HepG2 (cell line): ENCODE data around the gene SLC22A23. TPM values are rescaled to one million over a fixed set of nuclear protein-coding genes. Genes with fewer than 3 reads are reported as not detected.

Source experiments
- DNMT1 ChIP-seq: sonication (generic); formaldehyde crosslinking; IDR thresholded peaks from 2 replicates; pipeline ENCODE4 v1.5.1; 2020; ENCODE audit warnings: mild to moderate bottlenecking, missing genetic modification reagents
- MED1 ChIP-seq: sonication (generic); formaldehyde crosslinking; IDR thresholded peaks from 2 replicates; pipeline ENCODE4 v1.4.0; 2020; ENCODE audit warnings: missing genetic modification reagents
- NFATC3 ChIP-seq: sonication (generic); formaldehyde crosslinking; IDR thresholded peaks from 2 replicates; pipeline ENCODE4 v1.5.1; 2020; ENCODE audit warnings: mild to moderate bottlenecking, missing genetic modification reagents
- REPIN1 ChIP-seq: sonication (generic); formaldehyde crosslinking; IDR thresholded peaks from 2 replicates; pipeline ENCODE4 v1.8.0; 2022; ENCODE audit warnings: missing genetic modification reagents, low read depth, mild to moderate bottlenecking, borderline replicate concordance
- SOX6 ChIP-seq, 2 experiments: fragments of 450-650 bp in 1 of 2; sonication (generic) in 1 of 2; formaldehyde crosslinking in 1 of 2; IDR thresholded peaks; 2 replicates each; pipeline versions ENCODE4 v1.4.0 to v1.6.1; 2017 to 2020; ENCODE audit warnings: antibody characterized with exemption in 1 of 2, mild to moderate bottlenecking in 1 of 2, missing genetic modification reagents in 1 of 2
- SP4 ChIP-seq: sonication (generic); formaldehyde crosslinking; IDR thresholded peaks from 2 replicates; pipeline ENCODE4 v1.8.1; 2023; ENCODE audit warnings: mild to moderate bottlenecking, missing genetic modification reagents
- THAP11 ChIP-seq: IDR thresholded peaks from 2 replicates; pipeline ENCODE4 v1.6.1; 2016; ENCODE audit warnings: missing biosample characterization, missing genetic modification reagents
- TMF1 ChIP-seq: sonication (generic); formaldehyde crosslinking; IDR thresholded peaks from 2 replicates; pipeline ENCODE4 v1.8.1; 2022; ENCODE audit warnings: low read depth, missing genetic modification reagents
- ZFP37 ChIP-seq: sonication (generic); formaldehyde crosslinking; IDR thresholded peaks from 2 replicates; pipeline ENCODE4 v1.4.0; 2020; ENCODE audit warnings: missing genetic modification reagents, borderline replicate concordance
- ZNF331 ChIP-seq: sonication (generic); formaldehyde crosslinking; IDR thresholded peaks from 2 replicates; pipeline ENCODE4 v1.4.0; 2020; ENCODE audit warnings: missing genetic modification reagents
- ZNF484 ChIP-seq: sonication (generic); formaldehyde crosslinking; IDR thresholded peaks from 2 replicates; pipeline ENCODE4 v1.5.1; 2020; ENCODE audit warnings: mild to moderate bottlenecking, low read depth, missing genetic modification reagents, borderline replicate concordance
- ZNF496 ChIP-seq: sonication (generic); formaldehyde crosslinking; IDR thresholded peaks from 2 replicates; pipeline ENCODE4 v1.8.1; 2023; ENCODE audit warnings: mild to moderate bottlenecking, moderate library complexity, missing genetic modification reagents; ENCODE audit not compliant: insufficient replicate concordance
- ZNF713 ChIP-seq: sonication (generic); formaldehyde crosslinking; IDR thresholded peaks from 2 replicates; pipeline ENCODE4 v1.4.0; 2020; ENCODE audit warnings: mild to moderate bottlenecking, missing genetic modification reagents
- polyA plus RNA-seq, 8 experiments: library from polyadenylated mRNA; depleted of rRNA in 3 of 8; stranded (reverse) in 7 of 8; unstranded in 1 of 8; fragments of >200 nt; fragmentation: Illumina TruSeq in 4 of 8; extraction: Trizol in 4 of 8; gene quantifications; 2 replicates each; pipeline versions ENCODE4 v1.2.1 to v1.2.3, GENCODE V29; 2011 to 2016; ENCODE audit warnings: low read depth in 4 of 8, missing spikeins in 1 of 8, mixed read lengths in 1 of 8; ENCODE audit not compliant: insufficient read depth in 1 of 8
- total RNA-seq, 5 experiments: library from RNA; depleted of rRNA; stranded (reverse); fragments of >200 nt; fragmentation: Illumina TruSeq; extraction: Trizol; gene quantifications; 2 replicates each; pipeline ENCODE4 v1.2.3, GENCODE V29; 2016; ENCODE audit warnings: low read depth in 1 of 5
- TF ChIP-seq, protein P1 (sequence below): sonication (generic); formaldehyde crosslinking; IDR thresholded peaks from 2 replicates; pipeline ENCODE4 v1.4.0; 2020; ENCODE audit warnings: missing genetic modification reagents, borderline replicate concordance
- TF ChIP-seq, protein P2 (sequence below): sonication (generic); formaldehyde crosslinking; IDR thresholded peaks from 2 replicates; pipeline ENCODE4 v1.4.0; 2020; ENCODE audit warnings: mild to moderate bottlenecking, missing genetic modification reagents, borderline replicate concordance
- TF ChIP-seq, protein P3 (sequence below): sonication (generic); formaldehyde crosslinking; IDR thresholded peaks from 2 replicates; pipeline ENCODE4 v1.4.0; 2020; ENCODE audit warnings: missing genetic modification reagents
- TF ChIP-seq, protein P4 (sequence below): IDR thresholded peaks from 2 replicates; pipeline ENCODE4 v1.6.1; 2016; ENCODE audit warnings: mild to moderate bottlenecking, missing biosample characterization, missing genetic modification reagents
- TF ChIP-seq, protein P5 (sequence below): IDR thresholded peaks from 2 replicates; pipeline ENCODE4 v1.6.1; 2012; ENCODE audit warnings: low read depth, low read length, improper control_type of control experiment

SLC22A23 gene
- total and polyA plus RNA-seq, 2 of the 13 experiments (the other 11 are each of a cell fraction or from before 2014, with no cell fraction given): 11.8 to 17.5 TPM

DNA sequence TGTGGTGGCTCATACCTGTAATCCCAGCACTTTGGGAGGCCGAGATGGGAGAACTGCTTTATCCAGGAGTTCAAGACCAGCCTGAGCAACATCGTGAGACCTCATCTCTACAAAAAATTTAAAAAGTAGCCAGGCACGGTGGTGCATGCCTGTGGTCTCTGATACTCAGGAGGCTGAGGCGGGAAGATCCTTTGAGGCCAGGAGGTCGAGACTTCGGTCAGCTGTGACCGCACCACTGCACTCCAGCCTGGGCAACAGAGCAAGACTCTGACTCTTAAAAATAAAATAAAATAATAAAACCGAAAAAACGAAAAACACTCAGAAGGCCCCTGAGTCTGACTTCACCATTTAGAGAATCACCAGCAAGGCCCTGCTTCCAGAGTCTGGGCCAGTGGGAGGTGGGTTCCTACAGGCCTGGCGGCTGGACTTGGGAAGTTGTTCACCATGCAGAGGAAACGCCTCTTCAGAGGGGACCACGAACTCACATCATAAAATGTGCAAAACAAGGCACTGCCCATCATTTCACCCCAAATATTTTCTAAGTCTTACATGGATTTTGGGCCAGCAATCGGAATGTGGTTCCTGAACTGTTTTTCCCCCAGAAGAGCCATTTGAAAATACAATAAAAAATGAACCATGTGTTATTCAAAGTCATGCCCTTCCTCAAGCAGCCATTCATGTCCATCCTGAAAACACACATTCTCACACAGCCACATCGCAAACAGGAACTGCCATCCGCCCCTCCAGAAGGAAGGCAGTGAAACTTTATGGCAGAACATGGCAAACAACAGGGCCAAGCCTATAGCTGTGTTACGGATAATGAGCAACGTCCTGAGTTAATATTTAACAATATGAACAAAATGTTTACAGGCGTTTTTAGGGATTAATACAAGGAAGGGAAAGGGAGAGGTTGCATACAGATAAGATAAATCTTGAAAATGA is 57.8 kb downstream of the SLC22A23 start (continued):
- TF ChIP-seq, protein P1, sequence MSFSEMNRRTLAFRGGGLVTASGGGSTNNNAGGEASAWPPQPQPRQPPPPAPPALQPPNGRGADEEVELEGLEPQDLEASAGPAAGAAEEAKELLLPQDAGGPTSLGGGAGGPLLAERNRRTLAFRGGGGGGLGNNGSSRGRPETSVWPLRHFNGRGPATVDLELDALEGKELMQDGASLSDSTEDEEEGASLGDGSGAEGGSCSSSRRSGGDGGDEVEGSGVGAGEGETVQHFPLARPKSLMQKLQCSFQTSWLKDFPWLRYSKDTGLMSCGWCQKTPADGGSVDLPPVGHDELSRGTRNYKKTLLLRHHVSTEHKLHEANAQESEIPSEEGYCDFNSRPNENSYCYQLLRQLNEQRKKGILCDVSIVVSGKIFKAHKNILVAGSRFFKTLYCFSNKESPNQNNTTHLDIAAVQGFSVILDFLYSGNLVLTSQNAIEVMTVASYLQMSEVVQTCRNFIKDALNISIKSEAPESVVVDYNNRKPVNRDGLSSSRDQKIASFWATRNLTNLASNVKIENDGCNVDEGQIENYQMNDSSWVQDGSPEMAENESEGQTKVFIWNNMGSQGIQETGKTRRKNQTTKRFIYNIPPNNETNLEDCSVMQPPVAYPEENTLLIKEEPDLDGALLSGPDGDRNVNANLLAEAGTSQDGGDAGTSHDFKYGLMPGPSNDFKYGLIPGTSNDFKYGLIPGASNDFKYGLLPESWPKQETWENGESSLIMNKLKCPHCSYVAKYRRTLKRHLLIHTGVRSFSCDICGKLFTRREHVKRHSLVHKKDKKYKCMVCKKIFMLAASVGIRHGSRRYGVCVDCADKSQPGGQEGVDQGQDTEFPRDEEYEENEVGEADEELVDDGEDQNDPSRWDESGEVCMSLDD (CRISPR knock-in tag): no peak
- TF ChIP-seq NFATC3 (CRISPR knock-in tag): no peak
- TF ChIP-seq, protein P2, sequence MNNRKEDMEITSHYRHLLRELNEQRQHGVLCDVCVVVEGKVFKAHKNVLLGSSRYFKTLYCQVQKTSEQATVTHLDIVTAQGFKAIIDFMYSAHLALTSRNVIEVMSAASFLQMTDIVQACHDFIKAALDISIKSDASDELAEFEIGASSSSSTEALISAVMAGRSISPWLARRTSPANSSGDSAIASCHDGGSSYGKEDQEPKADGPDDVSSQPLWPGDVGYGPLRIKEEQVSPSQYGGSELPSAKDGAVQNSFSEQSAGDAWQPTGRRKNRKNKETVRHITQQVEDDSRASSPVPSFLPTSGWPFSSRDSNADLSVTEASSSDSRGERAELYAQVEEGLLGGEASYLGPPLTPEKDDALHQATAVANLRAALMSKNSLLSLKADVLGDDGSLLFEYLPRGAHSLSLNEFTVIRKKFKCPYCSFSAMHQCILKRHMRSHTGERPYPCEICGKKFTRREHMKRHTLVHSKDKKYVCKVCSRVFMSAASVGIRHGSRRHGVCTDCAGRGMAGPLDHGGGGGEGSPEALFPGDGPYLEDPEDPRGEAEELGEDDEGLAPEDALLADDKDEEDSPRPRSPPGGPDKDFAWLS: no peak
- no peak for TF ChIP-seq TMF1 (CRISPR knock-in tag)
- TF ChIP-seq, protein P3, sequence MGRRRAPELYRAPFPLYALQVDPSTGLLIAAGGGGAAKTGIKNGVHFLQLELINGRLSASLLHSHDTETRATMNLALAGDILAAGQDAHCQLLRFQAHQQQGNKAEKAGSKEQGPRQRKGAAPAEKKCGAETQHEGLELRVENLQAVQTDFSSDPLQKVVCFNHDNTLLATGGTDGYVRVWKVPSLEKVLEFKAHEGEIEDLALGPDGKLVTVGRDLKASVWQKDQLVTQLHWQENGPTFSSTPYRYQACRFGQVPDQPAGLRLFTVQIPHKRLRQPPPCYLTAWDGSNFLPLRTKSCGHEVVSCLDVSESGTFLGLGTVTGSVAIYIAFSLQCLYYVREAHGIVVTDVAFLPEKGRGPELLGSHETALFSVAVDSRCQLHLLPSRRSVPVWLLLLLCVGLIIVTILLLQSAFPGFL (CRISPR knock-in tag): no peak
- no peak for TF ChIP-seq REPIN1 (CRISPR knock-in tag)
- no peak for TF ChIP-seq ZNF713 (CRISPR knock-in tag)
- TF ChIP-seq ZFP37: no peak
- TF ChIP-seq DNMT1 (CRISPR knock-in tag): no peak
- TF ChIP-seq, protein P4, sequence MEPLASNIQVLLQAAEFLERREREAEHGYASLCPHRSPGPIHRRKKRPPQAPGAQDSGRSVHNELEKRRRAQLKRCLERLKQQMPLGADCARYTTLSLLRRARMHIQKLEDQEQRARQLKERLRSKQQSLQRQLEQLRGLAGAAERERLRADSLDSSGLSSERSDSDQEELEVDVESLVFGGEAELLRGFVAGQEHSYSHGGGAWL: no peak
- 0 out of 2 replicates have a peak, but pooled peaks have one; percentile 15 for TF ChIP-seq ZNF331 (CRISPR knock-in tag)
- no peak for TF ChIP-seq SOX6 (IDR thresholded peaks at IDR 0.05)
- peak; percentile 45; the same call in 1 of the 2 replicates for TF ChIP-seq SOX6 (CRISPR knock-in tag; IDR thresholded peaks at IDR 0.05)
- TF ChIP-seq SP4 (CRISPR knock-in tag): 0 out of 2 replicates have a peak, but pooled peaks have one; percentile 29
- TF ChIP-seq MED1 (CRISPR knock-in tag): peak; percentile 85
- TF ChIP-seq, protein P5, sequence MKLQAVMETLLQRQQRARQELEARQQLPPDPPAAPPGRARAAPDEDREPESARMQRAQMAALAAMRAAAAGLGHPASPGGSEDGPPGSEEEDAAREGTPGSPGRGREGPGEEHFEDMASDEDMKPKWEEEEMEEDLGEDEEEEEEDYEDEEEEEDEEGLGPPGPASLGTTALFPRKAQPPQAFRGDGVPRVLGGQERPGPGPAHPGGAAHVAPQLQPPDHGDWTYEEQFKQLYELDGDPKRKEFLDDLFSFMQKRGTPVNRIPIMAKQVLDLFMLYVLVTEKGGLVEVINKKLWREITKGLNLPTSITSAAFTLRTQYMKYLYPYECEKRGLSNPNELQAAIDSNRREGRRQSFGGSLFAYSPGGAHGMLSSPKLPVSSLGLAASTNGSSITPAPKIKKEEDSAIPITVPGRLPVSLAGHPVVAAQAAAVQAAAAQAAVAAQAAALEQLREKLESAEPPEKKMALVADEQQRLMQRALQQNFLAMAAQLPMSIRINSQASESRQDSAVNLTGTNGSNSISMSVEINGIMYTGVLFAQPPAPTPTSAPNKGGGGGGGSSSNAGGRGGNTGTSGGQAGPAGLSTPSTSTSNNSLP: no peak
- TF ChIP-seq ZNF484 (CRISPR knock-in tag): no peak
- peak; percentile 46 for TF ChIP-seq THAP11 (CRISPR knock-in tag)
- TF ChIP-seq ZNF496: no peak
